Activated B cell treated with CpG ODN at 0.5 μM for 24 hours (primary cell): ENCODE results near the gene IAPP. TPM values are rescaled to one million over a fixed set of nuclear protein-coding genes. Genes with fewer than 3 reads are reported as not detected.

ENCODE experiments used
- ATAC-seq: fragments of 200-7000 bp; cut with Tn5 transposase; one replicate; pipeline ENCODE4 v1.10.0; 2021; ENCODE audit warnings: low read depth, mild to moderate bottlenecking, moderate library complexity
- CTCF ChIA-PET: fragments of 350-600 bp; sonication (Branson Sonifier 250); formaldehyde crosslinking; loops from one replicate; lab custom pipeline; 2021; ENCODE audit warnings: antibody characterized with exemption; lab: Charles Lee
- POLR2A ChIA-PET: fragments of 350-600 bp; sonication (Branson Sonifier 250); formaldehyde crosslinking; loops from one replicate; lab custom pipeline; 2021; ENCODE audit warnings: antibody characterized with exemption; lab: Charles Lee
- DNase-seq: peaks from one replicate; pipeline ENCODE4 v3.0.0; 2022
- H3K27ac Mint-ChIP-seq: one replicate; pipeline ENCODE4 v1.8.0; 2020; ENCODE audit warnings: mixed read lengths
- H3K27me3 Mint-ChIP-seq: one replicate; pipeline ENCODE4 v1.8.0; 2021; ENCODE audit warnings: mixed read lengths
- H3K36me3 Mint-ChIP-seq: one replicate; pipeline ENCODE4 v1.8.0; 2021; ENCODE audit warnings: low read depth, mixed read lengths
- H3K4me1 Mint-ChIP-seq: one replicate; pipeline ENCODE4 v1.8.0; 2021; ENCODE audit warnings: mixed read lengths
- H3K4me3 Mint-ChIP-seq: one replicate; pipeline ENCODE4 v1.8.0; 2020; ENCODE audit warnings: mild to moderate bottlenecking, mixed read lengths
- H3K9me3 Mint-ChIP-seq: one replicate; pipeline ENCODE4 v1.8.0; 2020; ENCODE audit warnings: mixed read lengths
- intact Hi-C: fragments of 100-400 bp; cut with micrococcal nuclease; formaldehyde crosslinking; loops from one replicate; pipeline ENCODE4 v1.15.1; 2024
- total RNA-seq: library from RNA; stranded (reverse); gene quantifications from 2 replicates; pipeline ENCODE4 v1.2.3, GENCODE V29; 2022
- TF ChIP-seq, protein P1 (sequence below): fragments of 200-600 bp; IDR thresholded peaks from one replicate; pipeline ENCODE4 v1.8.0; 2022; ENCODE audit warnings: antibody characterized with exemption, mild to moderate bottlenecking

Gene IAPP
- total RNA-seq, 1 donor from 2014 or later: not detected

DNA sequence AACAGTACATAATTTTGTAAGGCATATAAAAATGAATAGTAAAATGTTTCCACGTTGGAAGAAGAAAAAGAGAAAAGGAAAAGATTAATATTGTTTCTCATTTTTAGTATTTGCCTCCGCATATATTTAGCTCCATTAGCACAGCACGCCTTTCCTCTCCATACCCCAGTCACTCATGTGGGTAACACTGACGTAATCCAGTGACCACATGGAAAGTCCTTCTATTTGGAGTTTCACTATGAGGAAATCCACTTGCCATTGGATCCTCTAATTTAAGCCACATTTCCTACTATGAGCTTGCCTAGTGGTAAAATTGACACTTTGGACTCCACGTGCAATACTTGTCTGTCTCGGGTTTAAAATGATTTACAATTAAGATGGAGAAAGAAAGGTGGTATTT, 32.3 kb upstream of the IAPP start:
- H3K36me3 Mint-ChIP-seq: no peaks in the 10 kb centered on the region
- no peak overlapping the region for H3K4me3 Mint-ChIP-seq
- H3K4me1 Mint-ChIP-seq: no peaks in the 10 kb centered on the region
- H3K27ac Mint-ChIP-seq: no peak overlapping the region
- ATAC-seq (no peak), DNase-seq (no peak)
- H3K27me3 Mint-ChIP-seq: no peaks in the 10 kb centered on the region
- POLR2A ChIA-PET: no interaction called here
- CTCF ChIA-PET: no interaction called here
- H3K9me3 Mint-ChIP-seq: no peaks in the 10 kb centered on the region
- intact Hi-C loops: no loop called here
- TF ChIP-seq, protein P1, sequence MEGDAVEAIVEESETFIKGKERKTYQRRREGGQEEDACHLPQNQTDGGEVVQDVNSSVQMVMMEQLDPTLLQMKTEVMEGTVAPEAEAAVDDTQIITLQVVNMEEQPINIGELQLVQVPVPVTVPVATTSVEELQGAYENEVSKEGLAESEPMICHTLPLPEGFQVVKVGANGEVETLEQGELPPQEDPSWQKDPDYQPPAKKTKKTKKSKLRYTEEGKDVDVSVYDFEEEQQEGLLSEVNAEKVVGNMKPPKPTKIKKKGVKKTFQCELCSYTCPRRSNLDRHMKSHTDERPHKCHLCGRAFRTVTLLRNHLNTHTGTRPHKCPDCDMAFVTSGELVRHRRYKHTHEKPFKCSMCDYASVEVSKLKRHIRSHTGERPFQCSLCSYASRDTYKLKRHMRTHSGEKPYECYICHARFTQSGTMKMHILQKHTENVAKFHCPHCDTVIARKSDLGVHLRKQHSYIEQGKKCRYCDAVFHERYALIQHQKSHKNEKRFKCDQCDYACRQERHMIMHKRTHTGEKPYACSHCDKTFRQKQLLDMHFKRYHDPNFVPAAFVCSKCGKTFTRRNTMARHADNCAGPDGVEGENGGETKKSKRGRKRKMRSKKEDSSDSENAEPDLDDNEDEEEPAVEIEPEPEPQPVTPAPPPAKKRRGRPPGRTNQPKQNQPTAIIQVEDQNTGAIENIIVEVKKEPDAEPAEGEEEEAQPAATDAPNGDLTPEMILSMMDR: no peak

GRCh38 chr12:21341769-21342168, 30.9 kb upstream of the IAPP start:
- no peak for DNase-seq
- no peak for ATAC-seq
- Mint-ChIP-seq H3K9me3 (no peaks in the 10 kb centered on the region), H3K36me3 (no peaks in the 10 kb centered on the region), H3K4me1 (no peaks in the 10 kb centered on the region), H3K27me3 (no peaks in the 10 kb centered on the region), H3K4me3 (no peak overlapping the region), H3K27ac (no peak overlapping the region)
- TF ChIP-seq, protein P1: no peak
- CTCF ChIA-PET: no interaction called here
- intact Hi-C loops: no loop called here
- POLR2A ChIA-PET: no interaction called here

DNA sequence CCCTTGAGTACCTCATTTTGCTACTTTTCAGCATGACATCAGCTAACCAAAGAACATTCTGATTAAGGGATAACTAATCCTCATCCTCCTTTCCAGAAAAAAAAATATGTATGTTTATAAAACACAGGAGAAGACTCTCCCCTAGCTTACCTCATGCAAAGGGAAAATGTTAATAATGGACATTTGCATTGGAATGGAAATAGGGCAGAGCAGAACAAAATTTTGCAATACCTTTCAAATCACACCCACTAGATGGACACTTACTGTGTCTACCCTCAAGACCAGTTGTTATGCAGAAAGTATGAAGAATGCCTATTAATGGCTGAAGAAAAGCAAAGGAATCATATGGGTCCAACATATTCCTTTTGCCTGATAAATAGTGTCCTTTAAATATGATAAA, 29.1 kb upstream of the IAPP start:
- H3K27ac Mint-ChIP-seq: no peak overlapping the region
- DNase-seq: no peak
- CTCF ChIA-PET: no interaction called here
- H3K4me3 Mint-ChIP-seq: no peak overlapping the region
- intact Hi-C loops: no loop called here
- no peaks in the 10 kb centered on the region for H3K27me3 Mint-ChIP-seq
- ATAC-seq: no peak
- no peaks in the 10 kb centered on the region for H3K36me3 Mint-ChIP-seq
- H3K9me3 Mint-ChIP-seq: no peaks in the 10 kb centered on the region
- TF ChIP-seq, protein P1: no peak
- no peaks in the 10 kb centered on the region for H3K4me1 Mint-ChIP-seq
- POLR2A ChIA-PET: no interaction called here

- ChIA-PET CTCF (no interaction called here), POLR2A (no interaction called here)
- TF ChIP-seq, protein P1: no peak
- intact Hi-C loops: no loop called here
- no peak for DNase-seq
- Mint-ChIP-seq H3K27me3 (no peaks in the 10 kb centered on the region), H3K36me3 (no peaks in the 10 kb centered on the region), H3K4me3 (no peak overlapping the region), H3K9me3 (no peaks in the 10 kb centered on the region), H3K27ac (no peak overlapping the region), H3K4me1 (no peaks in the 10 kb centered on the region)
- no peak for ATAC-seq
Measured at GRCh38 chr12:21346542-21347205, 26.0 kb upstream of the IAPP start.

DNA sequence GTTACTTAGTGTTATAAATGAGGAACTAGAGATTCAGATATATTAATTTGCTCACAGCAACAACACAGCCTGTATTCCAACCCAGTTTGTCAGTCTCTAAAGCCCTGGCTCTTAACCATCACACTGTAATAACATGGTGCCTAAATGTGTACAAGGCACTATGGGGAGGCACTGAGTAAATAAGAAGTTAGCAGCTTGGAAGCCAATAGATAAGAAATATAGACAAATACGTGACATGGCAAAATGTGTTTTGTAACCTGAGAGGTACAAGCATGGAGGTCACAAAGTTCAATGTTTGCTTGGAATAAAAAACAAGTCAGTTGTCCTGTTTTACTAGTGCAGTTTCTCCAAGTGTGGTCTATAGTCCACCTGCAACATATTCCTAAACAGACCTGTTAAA, 21.7 kb upstream of the IAPP start:
- H3K36me3 Mint-ChIP-seq: no peaks in the 10 kb centered on the region
- CTCF ChIA-PET: no interaction called here
- DNase-seq (no peak), ATAC-seq (no peak)
- H3K9me3 Mint-ChIP-seq: no peaks in the 10 kb centered on the region
- intact Hi-C loops: no loop called here
- peaks cover 2% of the 10 kb centered on the region for H3K27me3 Mint-ChIP-seq
- TF ChIP-seq, protein P1: no peak
- H3K4me1 Mint-ChIP-seq: no peaks in the 10 kb centered on the region
- H3K4me3 Mint-ChIP-seq: no peak overlapping the region
- no peak overlapping the region for H3K27ac Mint-ChIP-seq
- POLR2A ChIA-PET: no interaction called here
